Measurements from ENCODE around the gene GOSR1.
"Not testable (repeated sequence)": the region's sequence is repeated elsewhere in the genome, so short reads cannot be mapped to it uniquely, and the experiment has no call there.

Gene GOSR1

GRCh38 chr17:30573603-30574175 is 96.5 kb downstream of the GOSR1 start:
- TF ChIP-seq CTCF (IDR thresholded peaks at IDR 0.05; ENCODE audit: extremely low read depth, insufficient read depth, missing control alignments): no peak
- in situ Hi-C loops (cut with MboI; ENCODE audit: low pct_unique_long_range_greater_than_20kb, low sequenced_read_pairs, unreplicated experiment): no loop called here
- no peak for DNase-seq (ENCODE audit: low spot score)

GRCh38 chr17:30574309-30574708 is 97.1 kb downstream of the GOSR1 start:
- in situ Hi-C loops (cut with MboI; ENCODE audit: low pct_unique_long_range_greater_than_20kb, low sequenced_read_pairs, unreplicated experiment); DNase-seq (ENCODE audit: low spot score): not testable (repeated sequence)

- DNase-seq (ENCODE audit: low spot score); in situ Hi-C loops (cut with MboI; ENCODE audit: low pct_unique_long_range_greater_than_20kb, low sequenced_read_pairs, unreplicated experiment): not testable (repeated sequence)
These were observed 97.6 kb downstream of the GOSR1 start for GRCh38 chr17:30574806-30575205.

GRCh38 chr17:30575648-30576325 is 98.6 kb downstream of the GOSR1 start:
- DNase-seq (ENCODE audit: low spot score); in situ Hi-C loops (cut with MboI; ENCODE audit: low pct_unique_long_range_greater_than_20kb, low sequenced_read_pairs, unreplicated experiment): not testable (repeated sequence)

GRCh38 chr17:30576326-30576861 is 99.2 kb downstream of the GOSR1 start:
- TF ChIP-seq CTCF (IDR thresholded peaks at IDR 0.05; ENCODE audit: extremely low read depth, insufficient read depth, missing control alignments): no peak
- in situ Hi-C loops (cut with MboI; ENCODE audit: low pct_unique_long_range_greater_than_20kb, low sequenced_read_pairs, unreplicated experiment): no loop called here
- DNase-seq (ENCODE audit: low spot score): no peak

All from GM13977 (cell line).